Lower leg skin (tissue), 4 donors: ENCODE results near the gene PTGDR2. TPM values are rescaled to one million over a fixed set of nuclear protein-coding genes. Genes with fewer than 3 reads are reported as not detected.

ENCODE experiments used
- DNase-seq, 2 donors: peaks; one replicate each; pipeline ENCODE4 v3.0.0-alpha.2; 2019; ENCODE audit warnings: low spot score in 2 of 2
- H3K4me3 ChIP-seq: fragments of 200-600 bp; sonication (generic); 2 replicates; pipeline ENCODE4 v1.5.1; 2017; ENCODE audit warnings: mild to moderate bottlenecking, low read depth; ENCODE audit not compliant: poor library complexity, severe bottlenecking
- POLR2A ChIP-seq, 2 donors: fragments of 450-650 bp; IDR thresholded peaks; one replicate each; pipeline ENCODE4 v1.6.1; 2016 to 2017; ENCODE audit warnings: antibody characterized with exemption in 2 of 2, mild to moderate bottlenecking in 1 of 2, moderate library complexity in 1 of 2
- WGBS, 2 donors: methylation state at CpG; one replicate each; pipeline ENCODE4 v1.1.5; 2018; 5-methylcytosine and 5-hydroxymethylcytosine counted together
- intact Hi-C: fragments of 100-400 bp; cut with DNase I; formaldehyde crosslinking; loops from one replicate; pipeline ENCODE4 v1.15.0; 2023; ENCODE audit warnings: low total_unique reads
- total RNA-seq, 4 donors: library from RNA; depleted of rRNA; stranded (reverse); fragments of >200 nt; gene quantifications; one replicate each; pipeline ENCODE4 v1.1.0, GENCODE V29; 2016
- TF ChIP-seq, protein P1 (sequence below), 3 donors: fragments of 450-650 bp; IDR thresholded peaks; one replicate each; pipeline ENCODE4 v1.5.1; 2016; ENCODE audit warnings: antibody characterized with exemption in 3 of 3, mild to moderate bottlenecking in 3 of 3, moderate library complexity in 2 of 3

Gene PTGDR2
- total RNA-seq, 4 donors from 2014 or later, result 0.13 to 0.64 (median 0.32) TPM

DNA sequence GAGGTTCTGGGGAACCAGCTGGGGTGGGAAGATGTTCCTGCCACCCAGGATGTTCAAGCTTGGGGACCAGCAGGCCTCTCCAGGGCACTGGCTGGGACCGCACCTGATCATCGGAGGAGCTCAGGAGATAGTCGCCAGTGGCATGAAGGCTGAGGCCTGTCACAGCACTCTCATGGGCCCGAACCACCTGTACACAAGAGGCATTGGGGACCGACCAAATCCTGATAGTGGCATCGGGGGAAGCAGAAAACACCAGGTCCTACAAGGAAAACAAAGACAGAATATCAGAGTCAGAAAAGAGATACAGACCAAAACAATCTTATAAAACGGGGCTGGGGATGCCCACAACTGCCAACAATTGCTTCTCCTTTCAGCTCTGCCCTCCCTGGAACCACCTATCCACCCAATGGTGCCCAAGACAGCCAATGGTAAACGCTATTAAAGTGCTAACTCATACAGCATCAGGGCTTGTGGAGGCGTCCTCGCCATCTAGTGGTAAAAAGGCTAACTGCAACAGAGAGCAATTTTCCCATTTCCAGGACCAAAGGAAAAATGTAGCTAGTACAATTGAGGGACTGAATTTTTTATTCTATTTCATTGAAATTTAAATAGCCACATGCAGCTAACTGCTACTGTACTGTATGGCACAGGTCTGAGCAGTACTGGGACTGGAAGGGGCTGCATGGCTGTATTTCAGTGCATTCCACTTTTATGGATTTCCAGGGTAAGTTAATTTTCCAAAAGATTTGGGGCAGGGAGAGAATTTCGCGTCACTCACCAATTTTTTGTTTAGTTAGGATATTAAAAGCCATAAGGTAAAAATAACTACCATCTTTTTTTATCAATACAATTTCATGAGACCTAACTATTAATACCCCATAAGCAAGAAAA lies 43.5 kb upstream of the PTGDR2 start:
- no peak for DNase-seq
- intact Hi-C loops, result no loop called here

DNA sequence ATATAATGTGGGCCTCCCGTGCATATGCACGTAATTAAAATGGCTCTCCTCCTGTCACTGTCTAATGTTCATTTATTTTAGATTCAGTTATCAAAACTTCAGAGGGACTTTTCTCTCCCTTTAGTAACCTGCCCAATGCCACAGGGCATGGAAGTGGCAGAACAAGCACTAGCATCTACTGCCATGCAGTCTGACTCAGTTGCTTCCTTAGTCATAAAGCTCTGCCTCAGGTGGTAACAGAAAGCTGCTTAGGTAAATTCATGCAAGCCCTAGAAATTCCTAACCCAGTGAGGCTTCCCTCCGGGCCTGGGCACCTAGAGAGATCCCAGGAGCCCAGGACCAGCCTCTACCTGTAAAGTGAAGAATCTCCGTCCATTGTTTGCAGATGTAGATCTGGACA lies 41.7 kb upstream of the PTGDR2 start:
- DNase-seq, result no peak
- intact Hi-C loops, result no loop called here
- H3K4me3 ChIP-seq, result no peak overlapping the region
- TF ChIP-seq, protein P1, sequence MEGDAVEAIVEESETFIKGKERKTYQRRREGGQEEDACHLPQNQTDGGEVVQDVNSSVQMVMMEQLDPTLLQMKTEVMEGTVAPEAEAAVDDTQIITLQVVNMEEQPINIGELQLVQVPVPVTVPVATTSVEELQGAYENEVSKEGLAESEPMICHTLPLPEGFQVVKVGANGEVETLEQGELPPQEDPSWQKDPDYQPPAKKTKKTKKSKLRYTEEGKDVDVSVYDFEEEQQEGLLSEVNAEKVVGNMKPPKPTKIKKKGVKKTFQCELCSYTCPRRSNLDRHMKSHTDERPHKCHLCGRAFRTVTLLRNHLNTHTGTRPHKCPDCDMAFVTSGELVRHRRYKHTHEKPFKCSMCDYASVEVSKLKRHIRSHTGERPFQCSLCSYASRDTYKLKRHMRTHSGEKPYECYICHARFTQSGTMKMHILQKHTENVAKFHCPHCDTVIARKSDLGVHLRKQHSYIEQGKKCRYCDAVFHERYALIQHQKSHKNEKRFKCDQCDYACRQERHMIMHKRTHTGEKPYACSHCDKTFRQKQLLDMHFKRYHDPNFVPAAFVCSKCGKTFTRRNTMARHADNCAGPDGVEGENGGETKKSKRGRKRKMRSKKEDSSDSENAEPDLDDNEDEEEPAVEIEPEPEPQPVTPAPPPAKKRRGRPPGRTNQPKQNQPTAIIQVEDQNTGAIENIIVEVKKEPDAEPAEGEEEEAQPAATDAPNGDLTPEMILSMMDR (IDR thresholded peaks at IDR 0.05), result no peak
- no peak for TF ChIP-seq POLR2A (IDR thresholded peaks at IDR 0.05)
- 90 to 91% methylated on average over 4 of the region's 4 CpGs for WGBS, 2 donors

More for the DNA sequence above, 43.5 kb upstream of the PTGDR2 start:
- H3K4me3 ChIP-seq, result no peak overlapping the region
- TF ChIP-seq POLR2A (IDR thresholded peaks at IDR 0.05), result no peak
- TF ChIP-seq, protein P1 (IDR thresholded peaks at IDR 0.05), result peak in 1 of 3 donors; percentile 74
- WGBS, 2 donors, result 59 to 62% methylated on average over 12 of the region's 12 CpGs

DNA sequence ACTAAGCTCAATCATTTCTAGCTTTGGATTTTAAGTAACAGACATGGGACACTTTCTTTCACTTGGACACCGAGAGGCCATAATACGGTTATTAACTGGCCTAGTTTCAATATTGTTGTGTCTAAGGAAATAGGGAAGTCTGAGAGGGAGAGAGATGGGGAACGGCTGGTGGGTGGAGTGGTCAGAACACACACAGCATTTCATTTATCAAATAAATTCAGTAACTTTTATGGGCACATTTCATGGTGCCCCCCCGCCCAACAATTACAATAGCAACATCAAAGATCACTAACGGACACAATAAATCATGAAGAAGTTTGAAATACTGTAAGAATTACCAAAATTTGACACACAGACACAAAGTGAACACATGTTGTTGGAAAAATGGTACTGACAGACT lies 39.9 kb upstream of the PTGDR2 start:
- no peak for DNase-seq
- H3K4me3 ChIP-seq, result no peak overlapping the region
- no peak for TF ChIP-seq POLR2A (IDR thresholded peaks at IDR 0.05)
- TF ChIP-seq, protein P1 (IDR thresholded peaks at IDR 0.05), result no peak
- WGBS, 2 donors, result 75 to 81% methylated on average over 5 of the region's 5 CpGs
- intact Hi-C loops, result no loop called here

DNA sequence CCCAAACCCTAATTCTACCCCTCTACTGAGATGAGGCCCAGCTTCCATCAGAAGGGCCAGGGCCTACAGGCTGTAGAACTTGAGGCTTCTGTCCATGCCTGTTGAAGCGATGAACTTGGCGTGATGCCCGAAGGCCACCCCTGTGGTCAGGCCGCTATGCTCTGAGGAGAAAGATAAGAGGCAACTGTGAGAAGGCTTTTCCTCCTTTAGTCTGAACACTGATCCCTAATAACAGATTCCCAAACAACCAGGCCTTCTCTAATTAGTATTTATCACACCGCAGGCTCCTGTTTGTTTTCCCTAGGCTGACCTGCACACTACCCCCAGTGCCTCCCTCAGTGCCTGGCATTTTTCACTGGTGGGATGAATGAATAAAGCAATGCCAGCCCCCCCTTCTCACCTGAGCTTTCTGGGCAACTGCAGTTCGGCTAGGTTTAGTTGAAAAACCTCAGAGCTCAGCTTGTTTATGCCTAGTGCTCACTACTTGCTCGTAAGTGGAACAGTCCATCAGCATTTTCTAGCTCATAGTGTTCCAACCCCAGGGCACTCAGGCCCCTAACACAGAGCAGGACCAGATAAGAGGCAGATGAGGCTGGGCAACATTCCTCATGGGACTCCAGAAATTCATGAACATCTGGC lies 35.5 kb upstream of the PTGDR2 start:
- 86 to 94% methylated on average over 7 of the region's 7 CpGs for WGBS, 2 donors
- TF ChIP-seq, protein P1 (IDR thresholded peaks at IDR 0.05), result no peak
- no peak for TF ChIP-seq POLR2A (IDR thresholded peaks at IDR 0.05)
- DNase-seq, result peak in 1 of 2 donors; percentile 78
- no peak overlapping the region for H3K4me3 ChIP-seq
- intact Hi-C loops, result no loop called here

DNA sequence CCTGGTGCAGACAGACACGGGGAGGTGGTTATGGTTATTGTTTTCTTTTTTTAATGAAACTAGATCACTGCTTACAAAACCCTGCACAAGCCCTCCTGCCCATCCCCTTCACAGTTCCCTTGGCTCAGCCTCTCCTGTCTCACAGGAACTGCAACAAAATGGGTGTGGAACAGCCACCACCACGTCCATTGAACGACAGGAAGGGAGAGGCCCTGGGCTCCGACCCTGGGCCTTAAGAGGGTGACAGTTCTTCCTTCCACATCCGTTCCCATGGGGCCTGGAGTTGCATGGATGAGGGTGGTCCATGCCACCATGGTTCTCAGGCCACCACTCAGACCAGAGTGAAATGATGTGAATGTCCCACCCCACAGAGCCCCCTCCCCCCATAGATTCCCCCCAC lies 34.9 kb upstream of the PTGDR2 start:
- H3K4me3 ChIP-seq, result no peak overlapping the region
- TF ChIP-seq POLR2A (IDR thresholded peaks at IDR 0.05), result no peak
- TF ChIP-seq, protein P1 (IDR thresholded peaks at IDR 0.05), result no peak
- DNase-seq, result peak in 1 of 2 donors; percentile 63
- intact Hi-C loops, result no loop called here
- WGBS, 2 donors, result 48 to 62% methylated on average over 5 of the region's 5 CpGs
